Measurements from ENCODE around the gene RND3. TPM values are rescaled to one million over a fixed set of nuclear protein-coding genes. Genes with fewer than 3 reads are reported as not detected.

RND3 gene
- total RNA-seq, 2 experiments from 2014 or later: not detected

DNA sequence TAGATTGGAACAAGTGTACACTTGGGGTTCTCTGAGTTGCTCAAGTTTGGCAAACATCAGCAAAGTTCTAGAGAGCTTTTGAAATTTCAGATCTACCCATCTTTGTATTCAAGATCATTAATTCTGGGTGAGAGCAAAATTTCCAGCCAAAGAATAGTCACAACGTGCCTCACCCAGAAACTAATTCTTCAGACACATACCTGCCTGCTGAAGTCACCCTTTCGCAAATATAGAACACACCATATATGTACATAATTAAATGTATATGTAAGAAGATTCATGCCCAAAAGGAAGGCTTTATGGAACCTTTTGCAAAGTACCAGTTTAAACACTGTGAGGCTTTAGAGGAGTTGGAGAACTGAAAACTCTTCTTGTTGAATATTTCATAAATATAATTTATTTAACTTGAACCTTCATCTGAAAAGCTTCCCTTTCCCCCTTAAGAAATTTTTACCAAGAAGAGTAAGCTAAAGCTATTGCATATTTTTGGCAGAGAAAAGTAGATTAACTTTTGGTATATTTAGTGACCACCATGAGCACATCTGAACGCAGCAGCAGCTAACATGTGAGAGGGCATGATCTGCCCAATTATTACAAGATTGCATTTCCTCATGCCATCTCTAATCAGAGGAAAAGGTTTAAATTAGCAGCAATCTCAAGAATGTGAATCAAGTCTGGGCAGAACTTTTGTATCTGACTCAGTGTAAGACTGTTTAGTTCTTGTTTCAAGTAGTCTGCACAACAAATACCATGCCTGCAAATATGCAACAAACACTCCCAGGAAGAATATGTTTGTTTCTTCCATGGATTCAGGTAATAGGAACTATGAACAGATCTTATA lies 8.2 kb downstream of the RND3 start:
- ATAC-seq (ENCODE audit: poor library complexity) (no peak), DNase-seq (no peak)
- peaks cover 0 to 4% of the 10 kb centered on the region in 2 experiments for H3K27me3 ChIP-seq (ENCODE audit: control insufficient read depth in 1 of 2, insufficient read depth in 2 of 2, low read length in 2 of 2)
- intact Hi-C loops (cut with DNase I, micrococcal nuclease): no loop called here
- ChIA-PET CTCF (interaction anchor here (1.2 kb wide), 1 partner anchor 10 kb away, joined by 3 read pairs; no protein-coding TSS in a partner anchor), POLR2A (no interaction called here)
- H3K4me3 Mint-ChIP-seq: no peak overlapping the region
- no peaks in the 10 kb centered on the region for H3K36me3 ChIP-seq (ENCODE audit: insufficient read depth, low read length)
- H3K9me3 ChIP-seq (ENCODE audit: control insufficient read depth in 1 of 2, insufficient read depth in 1 of 2, low read length in 2 of 2): no peaks in the 10 kb centered on the region
- H3K4me3 ChIP-seq (ENCODE audit: low read length): no peak overlapping the region
- no peak overlapping the region for H3K27ac Mint-ChIP-seq
- TF ChIP-seq, protein P1, sequence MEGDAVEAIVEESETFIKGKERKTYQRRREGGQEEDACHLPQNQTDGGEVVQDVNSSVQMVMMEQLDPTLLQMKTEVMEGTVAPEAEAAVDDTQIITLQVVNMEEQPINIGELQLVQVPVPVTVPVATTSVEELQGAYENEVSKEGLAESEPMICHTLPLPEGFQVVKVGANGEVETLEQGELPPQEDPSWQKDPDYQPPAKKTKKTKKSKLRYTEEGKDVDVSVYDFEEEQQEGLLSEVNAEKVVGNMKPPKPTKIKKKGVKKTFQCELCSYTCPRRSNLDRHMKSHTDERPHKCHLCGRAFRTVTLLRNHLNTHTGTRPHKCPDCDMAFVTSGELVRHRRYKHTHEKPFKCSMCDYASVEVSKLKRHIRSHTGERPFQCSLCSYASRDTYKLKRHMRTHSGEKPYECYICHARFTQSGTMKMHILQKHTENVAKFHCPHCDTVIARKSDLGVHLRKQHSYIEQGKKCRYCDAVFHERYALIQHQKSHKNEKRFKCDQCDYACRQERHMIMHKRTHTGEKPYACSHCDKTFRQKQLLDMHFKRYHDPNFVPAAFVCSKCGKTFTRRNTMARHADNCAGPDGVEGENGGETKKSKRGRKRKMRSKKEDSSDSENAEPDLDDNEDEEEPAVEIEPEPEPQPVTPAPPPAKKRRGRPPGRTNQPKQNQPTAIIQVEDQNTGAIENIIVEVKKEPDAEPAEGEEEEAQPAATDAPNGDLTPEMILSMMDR (IDR thresholded peaks at IDR 0.05): no peak
- peaks cover 12% of the 10 kb centered on the region for H3K27me3 Mint-ChIP-seq
- H3K9me3 Mint-ChIP-seq: no peaks in the 10 kb centered on the region
- no peaks in the 10 kb centered on the region for H3K36me3 Mint-ChIP-seq (ENCODE audit: low read depth)
- no peaks in the 10 kb centered on the region for H3K4me1 ChIP-seq (ENCODE audit: insufficient read depth, low read length)
- no peaks in the 10 kb centered on the region for H3K4me1 Mint-ChIP-seq (ENCODE audit: low read depth)
- no peak overlapping the region for H3K27ac ChIP-seq (ENCODE audit: low read depth in 1 of 2, low read length in 2 of 2)

DNA sequence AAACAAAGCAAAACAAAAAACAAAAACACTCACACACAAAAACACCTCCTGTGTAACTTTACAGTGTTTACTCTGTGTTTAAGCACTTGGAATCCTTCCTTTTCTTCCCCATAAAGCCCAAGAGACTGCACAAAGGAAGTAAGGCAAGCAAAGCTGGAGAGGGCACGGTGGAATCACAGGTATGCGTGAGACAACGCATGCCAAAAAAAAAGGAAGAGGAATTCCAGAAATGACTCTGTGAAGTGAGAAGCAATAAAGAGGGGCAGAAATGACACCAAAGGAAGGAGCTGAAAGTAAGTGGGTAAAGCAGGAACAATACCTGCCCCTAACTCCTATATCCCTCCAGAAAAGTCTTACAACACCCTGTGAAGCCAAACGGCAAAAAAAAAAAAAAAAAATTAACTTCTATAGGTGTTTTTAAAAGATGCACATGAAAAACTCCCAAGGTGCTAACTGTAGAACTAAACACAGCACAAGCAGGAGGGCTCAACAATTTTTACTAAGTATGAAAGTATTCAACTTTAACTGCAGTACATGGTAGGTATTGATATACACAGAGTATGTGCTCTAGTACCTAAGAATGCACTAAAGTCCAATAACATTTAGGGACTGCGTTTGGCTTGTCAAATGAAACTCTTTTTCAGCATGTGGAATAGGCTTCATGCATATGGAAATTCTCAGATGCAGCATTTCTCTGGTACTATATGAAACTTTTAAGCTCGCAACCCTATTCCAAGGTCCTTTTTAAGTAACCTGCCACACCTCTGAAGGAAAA lies 9.1 kb downstream of the RND3 start:
- no peak overlapping the region for H3K4me3 Mint-ChIP-seq
- POLR2A ChIA-PET: no interaction called here
- H3K27ac Mint-ChIP-seq: no peak overlapping the region
- Histone ChIP-seq H3K9me3 (ENCODE audit: control insufficient read depth in 1 of 2, insufficient read depth in 1 of 2, low read length in 2 of 2) (no peaks in the 10 kb centered on the region), H3K36me3 (ENCODE audit: insufficient read depth, low read length) (no peaks in the 10 kb centered on the region), H3K27me3 (ENCODE audit: control insufficient read depth in 1 of 2, insufficient read depth in 2 of 2, low read length in 2 of 2) (peaks cover 0 to 2% of the 10 kb centered on the region in 2 experiments), H3K4me1 (ENCODE audit: insufficient read depth, low read length) (no peaks in the 10 kb centered on the region), H3K27ac (ENCODE audit: low read depth in 1 of 2, low read length in 2 of 2) (no peak overlapping the region), H3K4me3 (ENCODE audit: low read length) (no peak overlapping the region)
- DNase-seq (no peak), ATAC-seq (ENCODE audit: poor library complexity) (no peak)
- peaks cover 7% of the 10 kb centered on the region for H3K27me3 Mint-ChIP-seq
- no peaks in the 10 kb centered on the region for H3K36me3 Mint-ChIP-seq (ENCODE audit: low read depth)
- TF ChIP-seq, protein P1 (IDR thresholded peaks at IDR 0.05): no peak
- intact Hi-C loops (cut with DNase I, micrococcal nuclease): no loop called here
- H3K9me3 Mint-ChIP-seq: no peaks in the 10 kb centered on the region
- CTCF ChIA-PET: interaction anchor here (1.2 kb wide), 1 partner anchor 9 kb away, joined by 3 read pairs; no protein-coding TSS in a partner anchor
- H3K4me1 Mint-ChIP-seq (ENCODE audit: low read depth): no peaks in the 10 kb centered on the region

DNA sequence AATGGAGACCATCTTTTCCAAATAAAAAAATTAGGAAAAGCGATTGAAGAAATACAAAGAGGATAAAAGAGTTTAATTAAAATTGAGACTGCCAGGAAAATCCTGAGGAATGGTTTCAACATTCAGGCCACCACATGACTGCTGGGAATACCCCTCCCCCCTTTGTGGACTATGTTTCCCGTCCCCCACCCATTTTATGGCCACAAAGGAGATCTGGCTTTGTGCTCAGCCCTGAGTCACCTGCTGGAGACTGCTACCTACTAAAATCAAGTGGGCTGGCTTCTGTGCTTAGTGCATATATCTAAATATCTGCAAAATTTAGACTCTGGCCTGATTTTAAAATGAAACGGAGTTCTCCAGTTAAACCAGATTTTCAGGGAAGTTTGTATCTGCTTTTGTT lies 10.1 kb downstream of the RND3 start:
- ChIA-PET CTCF (no interaction called here), POLR2A (no interaction called here)
- H3K27me3 ChIP-seq (ENCODE audit: control insufficient read depth in 1 of 2, insufficient read depth in 2 of 2, low read length in 2 of 2): no peaks in the 10 kb centered on the region
- ATAC-seq (ENCODE audit: poor library complexity) (no peak), DNase-seq (no peak)
- no peak overlapping the region for H3K27ac ChIP-seq (ENCODE audit: low read depth in 1 of 2, low read length in 2 of 2)
- intact Hi-C loops (cut with DNase I, micrococcal nuclease): no loop called here
- H3K36me3 ChIP-seq (ENCODE audit: insufficient read depth, low read length): no peaks in the 10 kb centered on the region
- no peak overlapping the region for H3K4me3 ChIP-seq (ENCODE audit: low read length)
- H3K4me3 Mint-ChIP-seq: no peak overlapping the region
- no peaks in the 10 kb centered on the region for H3K4me1 ChIP-seq (ENCODE audit: insufficient read depth, low read length)
- H3K27ac Mint-ChIP-seq: no peak overlapping the region
- no peaks in the 10 kb centered on the region for H3K27me3 Mint-ChIP-seq
- H3K4me1 Mint-ChIP-seq (ENCODE audit: low read depth): no peaks in the 10 kb centered on the region
- H3K9me3 ChIP-seq (ENCODE audit: control insufficient read depth in 1 of 2, insufficient read depth in 1 of 2, low read length in 2 of 2): no peaks in the 10 kb centered on the region
- TF ChIP-seq, protein P1 (IDR thresholded peaks at IDR 0.05): no peak
- H3K9me3 Mint-ChIP-seq: no peaks in the 10 kb centered on the region
- no peaks in the 10 kb centered on the region for H3K36me3 Mint-ChIP-seq (ENCODE audit: low read depth)
